Parathyroid adenoma (tissue), 2 donors: ENCODE measurements around the gene CSMD2.

Experiments
- H2AFZ ChIP-seq: fragments of 300-600 bp; sonication (generic); one replicate; pipeline ENCODE4 v1.7.0; 2017; ENCODE audit warnings: antibody characterized with exemption, mild to moderate bottlenecking
- H3K27ac ChIP-seq: fragments of 300-600 bp; sonication (generic); one replicate; pipeline ENCODE4 v1.7.0; 2017
- H3K27me3 ChIP-seq: fragments of 300-600 bp; sonication (generic); one replicate; pipeline ENCODE4 v1.7.0; 2017; ENCODE audit warnings: low read length; ENCODE audit not compliant: control insufficient read depth, insufficient read depth
- H3K36me3 ChIP-seq: fragments of 300-600 bp; sonication (generic); one replicate; pipeline ENCODE4 v1.7.0; 2017; ENCODE audit warnings: low read length; ENCODE audit not compliant: control insufficient read depth, insufficient read depth
- H3K4me1 ChIP-seq: fragments of 300-600 bp; sonication (generic); one replicate; pipeline ENCODE4 v1.7.0; 2017; ENCODE audit warnings: control low read depth
- H3K4me2 ChIP-seq: fragments of 300-600 bp; sonication (generic); one replicate; pipeline ENCODE4 v1.7.0; 2017; ENCODE audit warnings: low read length
- H3K4me3 ChIP-seq: fragments of 300-600 bp; sonication (generic); one replicate; pipeline ENCODE4 v1.7.0; 2017; ENCODE audit warnings: low read depth, low read length
- H3K79me2 ChIP-seq: fragments of 300-600 bp; sonication (generic); one replicate; pipeline ENCODE4 v1.7.0; 2017; ENCODE audit warnings: control low read depth
- H3K9ac ChIP-seq: fragments of 300-600 bp; sonication (generic); one replicate; pipeline ENCODE4 v1.7.0; 2017; ENCODE audit warnings: mild to moderate bottlenecking
- H3K9me3 ChIP-seq: fragments of 300-600 bp; sonication (generic); one replicate; pipeline ENCODE4 v1.7.0; 2017; ENCODE audit warnings: low read length; ENCODE audit not compliant: control insufficient read depth
- CTCF ChIP-seq: fragments of 300-600 bp; sonication (generic); IDR thresholded peaks from one replicate; pipeline ENCODE4 v1.7.0; 2017; ENCODE audit warnings: antibody characterized with exemption, mild to moderate bottlenecking
- donor health status: primary hyperparathyroidism.

The CSMD2 gene

GRCh38 chr1:34115233-34115632 lies 49.8 kb downstream of the CSMD2 start:
- H3K4me3 ChIP-seq = no peak overlapping the region
- no peaks in the 10 kb centered on the region for H3K4me1 ChIP-seq
- H3K4me2 ChIP-seq = no peak overlapping the region
- H3K27ac ChIP-seq = no peak overlapping the region
- H3K9me3 ChIP-seq = no peaks in the 10 kb centered on the region
- H3K27me3 ChIP-seq = no peaks in the 10 kb centered on the region
- H3K9ac ChIP-seq = no peak overlapping the region
- TF ChIP-seq CTCF = no peak
- H3K36me3 ChIP-seq = no peaks in the 10 kb centered on the region
- H3K79me2 ChIP-seq = no peaks in the 10 kb centered on the region
- H2AFZ ChIP-seq = no peak overlapping the region

GRCh38 chr1:34113887-34114286 lies 51.1 kb downstream of the CSMD2 start:
- Histone ChIP-seq H2AFZ (no peak overlapping the region), H3K79me2 (no peaks in the 10 kb centered on the region), H3K4me2 (no peak overlapping the region), H3K36me3 (no peaks in the 10 kb centered on the region), H3K27me3 (no peaks in the 10 kb centered on the region), H3K9me3 (no peaks in the 10 kb centered on the region), H3K4me3 (no peak overlapping the region), H3K27ac (no peak overlapping the region), H3K9ac (no peak overlapping the region), H3K4me1 (no peaks in the 10 kb centered on the region)
- TF ChIP-seq CTCF = no peak

GRCh38 chr1:34113362-34113761 lies 51.7 kb downstream of the CSMD2 start:
- no peaks in the 10 kb centered on the region for H3K27me3 ChIP-seq
- no peak for TF ChIP-seq CTCF

GRCh38 chr1:34108711-34109110 lies 56.3 kb downstream of the CSMD2 start:
- no peaks in the 10 kb centered on the region for H3K79me2 ChIP-seq
- H2AFZ ChIP-seq = no peak overlapping the region
- no peaks in the 10 kb centered on the region for H3K4me1 ChIP-seq
- no peak overlapping the region for H3K27ac ChIP-seq
- H3K36me3 ChIP-seq = no peaks in the 10 kb centered on the region
- H3K9me3 ChIP-seq = no peaks in the 10 kb centered on the region
- H3K9ac ChIP-seq = no peak overlapping the region
- no peaks in the 10 kb centered on the region for H3K27me3 ChIP-seq
- no peak for TF ChIP-seq CTCF
- H3K4me3 ChIP-seq = no peak overlapping the region
- no peak overlapping the region for H3K4me2 ChIP-seq

More at GRCh38 chr1:34113362-34113761, 51.7 kb downstream of the CSMD2 start:
- Histone ChIP-seq H3K4me2 (no peak overlapping the region), H3K36me3 (no peaks in the 10 kb centered on the region), H3K79me2 (no peaks in the 10 kb centered on the region), H3K9ac (no peak overlapping the region), H3K4me1 (no peaks in the 10 kb centered on the region), H3K9me3 (no peaks in the 10 kb centered on the region), H3K27ac (no peak overlapping the region), H2AFZ (no peak overlapping the region), H3K4me3 (no peak overlapping the region)

DNA sequence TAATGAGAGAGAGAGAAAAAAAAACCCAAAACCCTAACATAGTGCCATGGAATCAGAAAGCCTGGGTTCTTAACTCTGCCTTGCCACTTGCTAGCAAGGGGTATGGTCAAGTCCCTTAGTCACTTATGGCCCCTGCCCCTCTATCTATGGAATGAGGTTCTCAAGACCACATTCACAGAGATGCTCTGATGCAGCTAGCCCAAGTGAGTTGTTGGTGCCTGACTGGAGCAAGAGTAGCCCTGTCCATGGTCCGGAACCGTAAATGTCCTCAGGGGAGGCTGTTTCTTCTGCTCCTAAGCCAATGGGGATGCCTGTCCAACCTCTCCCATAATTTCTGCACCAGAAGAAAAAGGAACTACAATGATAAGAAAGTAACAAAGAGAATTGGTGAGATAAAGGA lies 56.8 kb downstream of the CSMD2 start:
- H3K9ac ChIP-seq = no peak overlapping the region
- TF ChIP-seq CTCF = no peak

More for the DNA sequence above, 56.8 kb downstream of the CSMD2 start:
- no peaks in the 10 kb centered on the region for H3K9me3 ChIP-seq
- no peaks in the 10 kb centered on the region for H3K27me3 ChIP-seq
- H3K4me2 ChIP-seq = no peak overlapping the region
- H3K4me1 ChIP-seq = no peaks in the 10 kb centered on the region
- H3K36me3 ChIP-seq = no peaks in the 10 kb centered on the region
- H3K79me2 ChIP-seq = no peaks in the 10 kb centered on the region
- H3K4me3 ChIP-seq = no peak overlapping the region
- H3K27ac ChIP-seq = no peak overlapping the region
- H2AFZ ChIP-seq = no peak overlapping the region
